Effector memory CD8-positive, alpha-beta T cell (primary cell): Measurements from ENCODE around the gene NOD2.

Source experiments
- ATAC-seq: fragments of 150-1000 bp; cut with Tn5 transposase; replicated peaks from 2 replicates; pipeline ENCODE4 v1.10.0; 2021; ENCODE audit warnings: mild to moderate bottlenecking, moderate library complexity
- DNase-seq, 3 experiments: peaks; one replicate each; pipeline ENCODE4 v3.0.0; 2021
- H3K27ac Mint-ChIP-seq, 2 donors: one replicate each; pipeline ENCODE4 v1.8.0; 2022; ENCODE audit warnings: mild to moderate bottlenecking in 2 of 2, mixed read lengths in 2 of 2, moderate library complexity in 2 of 2
- H3K27me3 Mint-ChIP-seq, 2 donors: one replicate each; pipeline ENCODE4 v1.8.0; 2022; ENCODE audit warnings: mixed read lengths in 2 of 2
- H3K36me3 Mint-ChIP-seq: one replicate; pipeline ENCODE4 v1.8.0; 2022; ENCODE audit warnings: mild to moderate bottlenecking, moderate library complexity, mixed read lengths; ENCODE audit not compliant: insufficient read depth
- H3K4me1 Mint-ChIP-seq, 2 donors: one replicate each; pipeline ENCODE4 v1.8.0; 2022; ENCODE audit warnings: low read depth in 2 of 2, mixed read lengths in 2 of 2
- H3K4me3 Mint-ChIP-seq, 2 donors: one replicate each; pipeline ENCODE4 v1.8.0; 2022; ENCODE audit warnings: mild to moderate bottlenecking in 2 of 2, mixed read lengths in 2 of 2, moderate library complexity in 2 of 2
- H3K9me3 Mint-ChIP-seq, 2 donors: one replicate each; pipeline ENCODE4 v1.8.0; 2022; ENCODE audit warnings: mixed read lengths in 2 of 2

Gene NOD2

GRCh38 chr16:50756473-50756872, 63.1 kb downstream of the NOD2 start:
- H3K36me3 Mint-ChIP-seq, result peaks cover 84% of the 10 kb centered on the region
- no peaks in the 10 kb centered on the region for H3K27me3 Mint-ChIP-seq
- H3K27ac Mint-ChIP-seq, result no peak overlapping the region
- H3K9me3 Mint-ChIP-seq, result no peaks in the 10 kb centered on the region
- H3K4me3 Mint-ChIP-seq, result no peak overlapping the region
- no peak for ATAC-seq
- H3K4me1 Mint-ChIP-seq, result peaks cover 32 to 64% of the 10 kb centered on the region in 2 donors
- DNase-seq, result no peak

- H3K4me3 Mint-ChIP-seq, result peak overlapping the region; percentile 7 to 69
- ATAC-seq, result no peak
- H3K9me3 Mint-ChIP-seq, result no peaks in the 10 kb centered on the region
- H3K36me3 Mint-ChIP-seq, result peaks cover 81% of the 10 kb centered on the region
- no peak for DNase-seq
- H3K27me3 Mint-ChIP-seq, result no peaks in the 10 kb centered on the region
- H3K27ac Mint-ChIP-seq, result peak overlapping the region in 1 of 2 donors; percentile 11
- H3K4me1 Mint-ChIP-seq, result peaks cover 46 to 80% of the 10 kb centered on the region in 2 donors
Observed at GRCh38 chr16:50761267-50761666, 67.9 kb downstream of the NOD2 start.

GRCh38 chr16:50762241-50762640, 68.8 kb downstream of the NOD2 start:
- Mint-ChIP-seq H3K27me3 (no peaks in the 10 kb centered on the region), H3K9me3 (no peaks in the 10 kb centered on the region), H3K4me1 (peaks cover 53 to 79% of the 10 kb centered on the region in 2 donors), H3K36me3 (peaks cover 79% of the 10 kb centered on the region), H3K27ac (no peak overlapping the region), H3K4me3 (peak overlapping the region; percentile 7 to 69)
- DNase-seq (no peak), ATAC-seq (no peak)

- Mint-ChIP-seq H3K27ac (peak overlapping the region in 1 of 2 donors; percentile 33), H3K4me3 (peak overlapping the region in 1 of 2 donors; percentile 11), H3K27me3 (no peaks in the 10 kb centered on the region), H3K36me3 (peaks cover 76% of the 10 kb centered on the region), H3K4me1 (peaks cover 51 to 79% of the 10 kb centered on the region in 2 donors), H3K9me3 (no peaks in the 10 kb centered on the region)
- DNase-seq (no peak), ATAC-seq (no peak)
Observed at GRCh38 chr16:50763211-50763610, 69.8 kb downstream of the NOD2 start.

- ATAC-seq, result no peak
- Mint-ChIP-seq H3K9me3 (no peaks in the 10 kb centered on the region), H3K27ac (no peak overlapping the region), H3K4me3 (peak overlapping the region in 1 of 2 donors; percentile 17), H3K36me3 (peaks cover 79% of the 10 kb centered on the region), H3K27me3 (no peaks in the 10 kb centered on the region), H3K4me1 (peaks cover 54 to 85% of the 10 kb centered on the region in 2 donors)
- no peak for DNase-seq
Observed at GRCh38 chr16:50765260-50765659, 71.9 kb downstream of the NOD2 start.

GRCh38 chr16:50765861-50766260, 72.5 kb downstream of the NOD2 start:
- H3K4me1 Mint-ChIP-seq, result peaks cover 56 to 82% of the 10 kb centered on the region in 2 donors
- no peak overlapping the region for H3K27ac Mint-ChIP-seq

GRCh38 chr16:50767197-50767596, 73.8 kb downstream of the NOD2 start:
- DNase-seq (no peak), ATAC-seq (peak; percentile 24)
- H3K27ac Mint-ChIP-seq, result no peak overlapping the region
- H3K36me3 Mint-ChIP-seq, result peaks cover 82% of the 10 kb centered on the region
- no peaks in the 10 kb centered on the region for H3K9me3 Mint-ChIP-seq
- H3K4me1 Mint-ChIP-seq, result peaks cover 47 to 79% of the 10 kb centered on the region in 2 donors
- peak overlapping the region in 1 of 2 donors; percentile 53 for H3K4me3 Mint-ChIP-seq
- no peaks in the 10 kb centered on the region for H3K27me3 Mint-ChIP-seq

More at GRCh38 chr16:50765861-50766260, 72.5 kb downstream of the NOD2 start:
- no peaks in the 10 kb centered on the region for H3K27me3 Mint-ChIP-seq
- H3K36me3 Mint-ChIP-seq, result peaks cover 80% of the 10 kb centered on the region
- DNase-seq (no peak), ATAC-seq (no peak)
- peak overlapping the region in 1 of 2 donors; percentile 17 for H3K4me3 Mint-ChIP-seq
- H3K9me3 Mint-ChIP-seq, result no peaks in the 10 kb centered on the region

- no peak for ATAC-seq
- no peak overlapping the region for H3K27ac Mint-ChIP-seq
- H3K36me3 Mint-ChIP-seq, result peaks cover 68% of the 10 kb centered on the region
Observed at GRCh38 chr16:50771366-50771765, 78.0 kb downstream of the NOD2 start.

GRCh38 chr16:50774405-50774804, 81.0 kb downstream of the NOD2 start:
- Mint-ChIP-seq H3K4me1 (peaks cover 22 to 53% of the 10 kb centered on the region in 2 donors), H3K36me3 (peaks cover 73% of the 10 kb centered on the region), H3K27ac (no peak overlapping the region), H3K9me3 (no peaks in the 10 kb centered on the region), H3K4me3 (peak overlapping the region in 1 of 2 donors; percentile 2), H3K27me3 (no peaks in the 10 kb centered on the region)
- no peak for DNase-seq
- no peak for ATAC-seq

More at GRCh38 chr16:50771366-50771765, 78.0 kb downstream of the NOD2 start:
- H3K4me1 Mint-ChIP-seq, result peaks cover 30 to 63% of the 10 kb centered on the region in 2 donors
- no peak for DNase-seq
- H3K9me3 Mint-ChIP-seq, result no peaks in the 10 kb centered on the region
- no peaks in the 10 kb centered on the region for H3K27me3 Mint-ChIP-seq
- H3K4me3 Mint-ChIP-seq, result no peak overlapping the region

GRCh38 chr16:50774960-50775359, 81.6 kb downstream of the NOD2 start:
- Mint-ChIP-seq H3K9me3 (no peaks in the 10 kb centered on the region), H3K4me1 (peaks cover 22 to 55% of the 10 kb centered on the region in 2 donors), H3K27me3 (no peaks in the 10 kb centered on the region), H3K27ac (peak overlapping the region; percentile 32 to 56), H3K36me3 (peaks cover 74% of the 10 kb centered on the region), H3K4me3 (no peak overlapping the region)
- ATAC-seq, result no peak
- no peak for DNase-seq

- H3K27ac Mint-ChIP-seq, result no peak overlapping the region
- H3K27me3 Mint-ChIP-seq, result no peaks in the 10 kb centered on the region
- ATAC-seq (no peak), DNase-seq (no peak)
- no peak overlapping the region for H3K4me3 Mint-ChIP-seq
- H3K9me3 Mint-ChIP-seq, result no peaks in the 10 kb centered on the region
- peaks cover 24 to 59% of the 10 kb centered on the region in 2 donors for H3K4me1 Mint-ChIP-seq
- H3K36me3 Mint-ChIP-seq, result peaks cover 78% of the 10 kb centered on the region
Observed at GRCh38 chr16:50776037-50776436, 82.6 kb downstream of the NOD2 start.

GRCh38 chr16:50778284-50779163, 85.1 kb downstream of the NOD2 start:
- Mint-ChIP-seq H3K27ac (peak overlapping the region; percentile 6 to 82), H3K4me1 (peaks cover 34 to 53% of the 10 kb centered on the region in 2 donors), H3K27me3 (no peaks in the 10 kb centered on the region), H3K36me3 (peaks cover 90% of the 10 kb centered on the region), H3K4me3 (no peak overlapping the region), H3K9me3 (no peaks in the 10 kb centered on the region)
- DNase-seq (no peak), ATAC-seq (no peak)

GRCh38 chr16:50781043-50781442, 87.6 kb downstream of the NOD2 start:
- ATAC-seq (peak; percentile 66), DNase-seq (no peak)
- Mint-ChIP-seq H3K9me3 (no peaks in the 10 kb centered on the region), H3K4me1 (peaks cover 23 to 39% of the 10 kb centered on the region in 2 donors), H3K36me3 (peaks cover 95% of the 10 kb centered on the region), H3K27ac (peak overlapping the region; percentile 82), H3K4me3 (peak overlapping the region; percentile 30 to 56), H3K27me3 (no peaks in the 10 kb centered on the region)

- Mint-ChIP-seq H3K27me3 (no peaks in the 10 kb centered on the region), H3K4me1 (peaks cover 23 to 39% of the 10 kb centered on the region in 2 donors), H3K27ac (peak overlapping the region; percentile 82), H3K9me3 (no peaks in the 10 kb centered on the region), H3K36me3 (peaks cover 95% of the 10 kb centered on the region), H3K4me3 (peak overlapping the region; percentile 30 to 56)
- DNase-seq, result no peak
- ATAC-seq, result peak; percentile 51
Observed at GRCh38 chr16:50781518-50781917, 88.1 kb downstream of the NOD2 start.
